GM19463 (cell line): ENCODE results near the gene POLE.

Source experiments
- ATAC-seq: cut with Tn5 transposase; IDR thresholded peaks from one replicate; pipeline ENCODE4 v1.9.1; 2021; ENCODE audit warnings: mild to moderate bottlenecking, moderate library complexity; ENCODE audit not compliant: unreplicated experiment

The POLE gene

DNA sequence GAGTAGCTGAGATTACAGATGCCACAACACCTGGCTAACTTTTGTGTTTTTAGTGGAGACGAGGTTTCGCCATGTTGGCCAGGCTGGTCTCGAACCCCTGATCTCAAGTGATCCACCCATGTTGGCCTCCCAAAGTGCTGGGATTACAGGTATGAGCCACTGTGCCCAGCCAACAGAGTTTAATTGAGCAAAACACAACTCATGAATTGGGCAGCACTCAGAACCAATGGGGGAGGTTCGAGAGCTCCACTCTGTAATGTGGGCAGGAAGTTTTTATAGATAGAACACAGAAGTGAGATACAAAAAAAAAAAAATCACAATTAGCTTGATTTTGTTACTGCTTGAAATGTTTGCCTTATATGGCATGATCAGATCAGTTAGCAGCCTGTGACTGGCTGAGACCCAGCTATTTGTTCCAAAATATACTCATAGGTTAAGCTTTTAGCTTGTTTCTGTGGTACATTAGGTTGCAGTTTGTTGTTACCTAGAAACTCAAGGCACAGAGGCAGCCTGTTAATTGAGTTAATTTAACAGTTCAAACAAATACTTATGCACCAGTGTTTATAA lies 69.9 kb downstream of the POLE start:
- ATAC-seq = no peak

- ATAC-seq = no peak
These were observed 71.5 kb downstream of the POLE start for GRCh38 chr12:132615579-132616038.

- ATAC-seq = no peak
These were observed 72.1 kb downstream of the POLE start for GRCh38 chr12:132614861-132615578.

- no peak for ATAC-seq
These were observed 73.1 kb downstream of the POLE start for GRCh38 chr12:132614029-132614428.

GRCh38 chr12:132611620-132612019 lies 75.5 kb downstream of the POLE start:
- ATAC-seq = no peak

GRCh38 chr12:132610866-132611602 lies 76.1 kb downstream of the POLE start:
- ATAC-seq = no peak

GRCh38 chr12:132610051-132610759 lies 76.9 kb downstream of the POLE start, which contains the start of gene LRCOL1:
LRCOL1 (minus strand) TSS chr12:132610582; CDS start chr12:132606251, 4,331 bp downstream.
- ATAC-seq = no peak

DNA sequence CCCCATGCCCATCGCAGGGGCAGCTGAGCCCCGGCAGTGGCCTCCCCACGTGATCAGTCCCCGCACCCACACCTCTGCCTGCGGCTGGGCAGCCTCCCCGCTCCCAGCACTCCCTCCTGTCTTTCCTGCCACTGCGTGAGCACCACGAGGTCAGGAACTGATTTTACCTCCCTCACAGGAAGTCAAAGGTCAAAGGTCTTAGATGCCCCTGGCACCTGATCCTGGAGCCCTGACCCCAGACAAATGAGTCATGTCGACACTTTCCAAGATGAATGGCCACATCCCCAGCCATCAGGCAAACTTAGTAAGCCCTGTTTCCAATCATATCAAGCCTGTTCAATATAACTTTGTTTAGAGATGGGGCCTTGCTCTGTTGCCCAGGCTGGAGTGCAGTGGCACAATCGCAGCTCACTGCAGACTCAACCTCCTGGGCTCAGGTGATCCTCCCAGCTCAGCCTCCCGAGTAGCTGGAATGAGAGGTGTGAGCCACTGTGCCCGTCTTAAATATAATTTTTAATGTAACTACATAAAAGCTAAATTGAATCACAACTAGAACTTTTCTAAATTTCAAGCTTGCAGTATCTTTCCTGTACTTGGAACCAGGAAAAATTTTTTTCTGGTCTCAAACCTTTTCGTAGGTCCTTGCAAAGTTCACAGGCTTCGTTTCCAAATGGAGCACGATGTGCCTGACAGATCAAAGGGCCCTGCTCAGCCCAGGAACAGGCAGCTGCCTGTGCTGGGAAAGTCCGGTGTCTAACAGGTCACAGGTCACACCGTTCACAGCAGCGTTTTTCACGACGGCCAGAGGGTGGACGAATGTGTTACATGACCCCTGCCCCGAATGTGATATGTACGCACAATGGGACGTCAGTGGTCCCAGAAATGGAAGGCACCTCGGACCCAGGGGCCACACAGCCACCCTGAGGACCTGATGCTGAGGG lies 78.6 kb downstream of the POLE start:
- no peak for ATAC-seq

DNA sequence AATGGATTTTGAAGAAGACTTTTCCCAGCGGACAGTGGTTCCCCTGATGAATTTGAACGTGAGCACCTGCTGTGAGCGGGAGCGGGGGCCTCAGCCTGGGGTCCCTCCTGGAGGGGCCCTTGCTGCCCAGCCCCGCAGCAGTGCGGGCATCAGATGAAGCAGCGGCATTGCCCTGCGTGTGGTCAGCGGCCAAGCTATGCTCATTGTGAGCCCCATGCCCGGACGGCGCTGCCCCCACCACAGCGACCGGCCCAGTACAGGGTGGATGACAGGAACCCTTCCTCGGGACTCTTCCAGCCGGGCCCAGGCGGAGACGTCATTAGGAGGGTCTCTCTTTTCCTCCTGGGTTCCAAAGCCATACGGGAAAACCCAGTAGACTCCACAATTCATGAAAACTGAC lies 80.2 kb downstream of the POLE start:
- ATAC-seq = no peak

GRCh38 chr12:132606466-132606865 lies 80.7 kb downstream of the POLE start:
- no peak for ATAC-seq

DNA sequence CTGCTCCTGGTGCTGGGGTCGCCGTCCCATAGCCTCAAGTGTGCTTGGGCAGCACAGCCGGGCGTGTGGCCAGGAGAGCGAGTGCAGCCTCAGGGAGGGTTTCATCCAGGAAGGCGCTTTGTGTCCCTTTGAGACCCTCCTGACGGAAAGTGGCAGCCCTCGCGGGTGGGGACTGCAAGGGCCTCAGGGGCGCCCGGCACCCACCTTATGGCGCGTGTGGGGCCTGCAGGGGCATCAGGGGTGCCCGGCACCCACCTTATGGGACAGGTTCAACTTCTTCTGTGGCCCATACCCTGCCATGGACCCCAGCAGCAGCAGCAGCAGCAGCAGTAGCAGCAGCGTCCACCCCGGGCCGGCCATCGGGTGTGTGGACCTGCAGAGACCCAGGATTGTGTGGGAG lies 81.2 kb downstream of the POLE start:
- no peak for ATAC-seq

DNA sequence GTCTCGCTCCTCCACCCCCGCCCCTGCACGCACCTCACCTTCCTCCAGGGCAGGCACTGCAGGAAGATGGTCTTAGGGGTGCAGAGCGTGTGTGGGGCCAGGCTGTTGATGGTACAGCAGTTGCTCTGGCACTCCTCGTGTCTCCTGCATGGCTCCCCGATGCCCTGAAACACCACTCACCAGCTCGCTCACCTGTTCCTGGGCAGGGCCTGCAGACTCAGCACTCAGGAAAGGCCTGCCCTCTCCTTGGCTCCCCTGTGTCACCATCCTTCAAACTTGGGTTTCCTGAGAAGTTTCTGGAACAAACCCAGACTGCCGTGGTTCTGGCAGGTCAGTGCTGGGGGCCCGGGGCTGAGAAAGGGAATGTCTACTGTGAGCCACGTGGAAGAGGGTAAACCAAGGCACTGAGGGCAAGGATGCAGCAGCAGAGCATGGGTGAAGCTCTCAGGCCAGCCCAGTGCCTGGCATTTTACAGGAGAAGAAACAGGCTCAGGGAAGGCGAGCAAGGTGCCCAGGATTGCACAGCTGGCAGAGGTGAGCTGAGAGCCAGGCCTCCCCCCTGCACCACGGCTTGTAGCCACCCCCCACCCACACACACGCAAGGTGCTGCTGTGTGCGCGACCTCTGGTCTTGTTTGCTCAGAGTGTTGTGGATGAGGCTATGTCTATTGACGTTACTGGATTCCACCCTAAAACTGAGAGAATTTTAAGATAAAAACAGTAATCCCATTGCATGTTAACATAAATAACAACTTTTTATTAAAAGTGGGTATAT lies 82.3 kb downstream of the POLE start:
- no peak for ATAC-seq

DNA sequence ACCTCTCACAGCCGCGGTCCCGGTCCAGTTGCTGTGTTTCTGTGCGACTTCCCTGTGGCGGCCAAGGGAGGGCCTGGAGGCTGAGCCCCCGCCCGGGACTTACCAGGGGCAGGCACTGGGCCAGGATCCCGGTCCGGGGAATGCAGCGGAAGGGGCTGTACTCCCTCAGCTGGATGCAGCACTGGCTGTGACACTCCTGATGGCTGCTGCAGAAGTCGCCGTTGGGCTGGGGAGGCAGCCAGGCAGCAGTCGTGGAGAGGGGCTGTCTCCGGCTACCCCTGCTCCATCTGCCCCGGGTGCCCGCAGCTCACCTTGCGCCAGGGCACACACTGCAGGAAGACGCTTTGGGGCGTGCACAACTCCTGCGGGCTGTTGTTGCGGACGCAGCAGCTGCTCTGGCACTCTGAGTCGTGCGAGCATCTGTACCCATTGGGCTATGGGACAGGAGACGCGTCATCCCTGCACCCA lies 83.0 kb downstream of the POLE start:
- ATAC-seq = no peak

DNA sequence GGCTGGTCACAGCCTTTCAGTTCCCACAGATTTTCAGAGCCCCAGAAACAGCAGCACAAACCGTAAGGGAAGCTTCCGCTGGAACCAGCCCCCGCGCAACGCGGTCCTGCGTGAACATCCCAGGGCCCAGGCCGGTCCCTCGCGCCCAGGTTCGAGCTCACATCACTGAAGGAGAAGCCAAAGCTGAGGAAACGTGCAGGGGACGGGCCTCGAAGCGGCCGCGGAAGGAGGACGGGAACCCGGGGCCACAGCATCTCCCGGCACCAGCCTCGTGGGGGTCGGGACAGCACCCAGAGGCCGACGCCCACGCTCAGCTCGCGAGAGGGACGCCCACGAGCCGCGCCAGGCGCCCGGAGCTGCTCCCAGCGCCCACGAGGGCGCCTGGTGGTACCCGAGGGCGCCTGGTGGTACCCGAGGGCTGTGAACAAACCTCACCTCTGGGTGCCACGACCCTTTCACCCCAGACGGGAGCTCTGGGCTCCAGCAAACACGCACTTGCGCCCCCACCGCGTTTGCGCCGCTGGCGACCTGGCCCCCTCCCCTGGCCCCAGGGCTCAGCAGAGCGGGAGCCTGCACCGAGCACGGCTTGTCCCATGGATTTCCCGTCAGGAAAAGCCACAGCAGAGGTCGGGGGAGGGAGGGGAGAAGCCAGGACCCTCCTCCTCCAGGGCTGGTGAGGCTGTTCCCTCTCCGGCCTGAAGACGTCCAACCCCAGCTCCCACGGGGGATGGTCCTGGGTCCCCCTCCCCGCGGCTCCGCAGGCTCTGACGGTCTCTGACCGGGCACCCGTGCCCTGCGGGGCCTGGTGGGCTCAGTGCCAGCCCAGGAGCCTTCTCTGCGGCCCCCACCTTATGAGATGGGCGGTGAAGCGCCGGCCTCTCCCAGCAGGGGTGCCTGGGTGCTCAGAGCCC lies 83.6 kb downstream of the POLE start:
- ATAC-seq = no peak

DNA sequence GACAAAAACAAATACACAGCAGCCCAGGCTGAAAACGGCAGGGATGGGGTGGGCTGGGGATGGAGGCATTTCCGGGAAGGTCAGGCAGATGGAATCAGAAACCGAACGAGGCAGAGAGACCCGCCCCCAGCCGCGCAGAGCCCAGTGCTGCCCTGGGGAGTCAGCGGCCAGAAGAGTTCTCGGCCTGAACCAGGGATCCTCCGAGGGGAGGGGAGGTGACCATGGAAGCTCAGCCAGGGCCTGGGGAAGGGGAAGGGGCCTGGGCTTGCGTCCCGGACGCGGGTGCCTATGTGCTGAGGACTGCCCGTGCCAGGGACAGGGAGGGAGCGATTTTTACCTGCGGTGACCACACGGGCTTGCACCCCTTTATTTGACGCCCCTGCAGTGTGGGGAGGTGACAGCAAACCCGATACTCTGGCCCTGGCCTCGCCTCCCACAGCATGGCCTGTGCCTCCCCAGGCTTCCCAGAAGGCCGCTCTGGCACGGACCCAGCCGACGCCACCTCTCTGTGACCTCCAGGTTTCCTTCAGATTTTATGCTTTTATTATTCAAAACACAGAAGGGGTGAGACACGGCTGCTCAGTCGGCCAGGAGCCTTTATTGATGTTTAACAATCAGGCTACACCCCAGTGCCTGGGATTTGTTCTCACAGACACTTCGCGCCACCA lies 84.4 kb downstream of the POLE start:
- no peak for ATAC-seq

GRCh38 chr12:132601171-132601883 lies 85.8 kb downstream of the POLE start:
- no peak for ATAC-seq
